Left renal pelvis (tissue), 4 donors: ENCODE results near the gene CUL2. TPM values are rescaled to one million over a fixed set of nuclear protein-coding genes. Genes with fewer than 3 reads are reported as not detected.
"Not testable (repeated sequence)": the region's sequence is repeated elsewhere in the genome, so short reads cannot be mapped to it uniquely, and the experiment has no call there.

Experiments
- DNase-seq, 4 donors: peaks; one replicate each; pipeline ENCODE4 v3.0.0-alpha.2; 2013; ENCODE audit warnings: low read depth in 4 of 4, low spot score in 3 of 4
- polyA plus RNA-seq, 4 donors: library from polyadenylated mRNA; unstranded; fragments of 120-200 nt; gene quantifications; one replicate each; pipeline ENCODE4 v1.2.1, GENCODE V29; 2013; ENCODE audit not compliant: insufficient read length in 4 of 4

Gene CUL2
- polyA plus RNA-seq, 4 donors, result 37.1 to 50.5 (median 41.0) TPM

- no peak for DNase-seq
Observed at GRCh38 chr10:34985146-34985545, 105.0 kb downstream of the CUL2 start.

- no peak for DNase-seq
Observed at GRCh38 chr10:34981844-34982243, 108.3 kb downstream of the CUL2 start.

GRCh38 chr10:34979938-34980337, 110.2 kb downstream of the CUL2 start:
- DNase-seq, result no peak

GRCh38 chr10:34978080-34978479, 112.1 kb downstream of the CUL2 start:
- DNase-seq, result no peak

- not testable (repeated sequence) for DNase-seq
Observed at GRCh38 chr10:34976380-34976910, 113.7 kb downstream of the CUL2 start.

- not testable (repeated sequence) for DNase-seq
Observed at GRCh38 chr10:34974364-34975065, 115.6 kb downstream of the CUL2 start.

GRCh38 chr10:34973757-34974156, 116.4 kb downstream of the CUL2 start:
- not testable (repeated sequence) for DNase-seq

- DNase-seq, result not testable (repeated sequence)
Observed at GRCh38 chr10:34973121-34973520, 117.0 kb downstream of the CUL2 start.

- DNase-seq, result not testable (repeated sequence)
Observed at GRCh38 chr10:34972591-34972990, 117.5 kb downstream of the CUL2 start.

- DNase-seq, result not testable (repeated sequence)
Observed at GRCh38 chr10:34971606-34972334, 118.4 kb downstream of the CUL2 start.

GRCh38 chr10:34969171-34969570, 121.0 kb downstream of the CUL2 start:
- no peak for DNase-seq

GRCh38 chr10:34967335-34967880, 122.7 kb downstream of the CUL2 start:
- no peak for DNase-seq

GRCh38 chr10:34966451-34966850, 123.7 kb downstream of the CUL2 start:
- DNase-seq, result no peak

- no peak for DNase-seq
Observed at GRCh38 chr10:34966040-34966439, 124.1 kb downstream of the CUL2 start.

- no peak for DNase-seq
Observed at GRCh38 chr10:34964166-34964800, 125.9 kb downstream of the CUL2 start.

GRCh38 chr10:34962866-34963265, 127.3 kb downstream of the CUL2 start:
- no peak for DNase-seq

- no peak for DNase-seq
Observed at GRCh38 chr10:34960983-34961382, 129.2 kb downstream of the CUL2 start.

- no peak for DNase-seq
Observed at GRCh38 chr10:34959786-34960185, 130.4 kb downstream of the CUL2 start.

GRCh38 chr10:34959321-34959720, 130.8 kb downstream of the CUL2 start:
- DNase-seq, result no peak
